RWPE2 (cell line): ENCODE results near the gene PPARD.

Experiments used
- ATAC-seq: fragments of 200-7000 bp; cut with Tn5 transposase; 3 replicates; pipeline ENCODE4 v1.9.1; 2021; ENCODE audit warnings: low read depth
- DNase-seq: peaks from one replicate; pipeline ENCODE4 v3.0.0-alpha.2; 2020; ENCODE audit warnings: low spot score
- H3K27ac ChIP-seq: fragments of 450-650 bp; 2 replicates; pipeline ENCODE4 v1.5.1; 2017; ENCODE audit warnings: mild to moderate bottlenecking; ENCODE audit not compliant: poor library complexity, severe bottlenecking
- H3K27me3 ChIP-seq: fragments of 250-450 bp; sonication (Bioruptor Pico); 2 replicates; pipeline ENCODE4 v1.5.1; 2021; ENCODE audit warnings: mild to moderate bottlenecking, moderate library complexity; ENCODE audit not compliant: insufficient read depth, poor library complexity, severe bottlenecking
- H3K36me3 ChIP-seq: fragments of 250-450 bp; sonication (Bioruptor Pico); 2 replicates; pipeline ENCODE4 v1.5.1; 2020; ENCODE audit warnings: low read depth, mild to moderate bottlenecking, moderate library complexity
- H3K4me1 ChIP-seq: fragments of 250-450 bp; sonication (Bioruptor Pico); 2 replicates; pipeline ENCODE4 v1.5.1; 2021; ENCODE audit warnings: mild to moderate bottlenecking, moderate library complexity; ENCODE audit not compliant: insufficient read depth, poor library complexity, severe bottlenecking
- H3K4me3 ChIP-seq: fragments of 250-450 bp; sonication (Bioruptor Pico); 2 replicates; pipeline ENCODE4 v1.5.1; 2021; ENCODE audit warnings: mild to moderate bottlenecking, moderate library complexity; ENCODE audit not compliant: severe bottlenecking
- H3K9me3 ChIP-seq: fragments of 250-450 bp; sonication (Bioruptor Pico); 2 replicates; pipeline ENCODE4 v1.5.1; 2021; ENCODE audit warnings: mild to moderate bottlenecking, moderate library complexity; ENCODE audit not compliant: severe bottlenecking
- CTCF ChIP-seq: fragments of 450-650 bp; IDR thresholded peaks from one replicate; pipeline ENCODE4 v1.5.1; 2017; ENCODE audit warnings: mild to moderate bottlenecking, moderate library complexity; ENCODE audit not compliant: poor library complexity, severe bottlenecking

Gene PPARD

GRCh38 chr6:35412102-35412501 is 69.7 kb downstream of the PPARD start:
- DNase-seq (no peak), ATAC-seq (peak; percentile 17; the same call in 1 of the 3 replicates)
- Histone ChIP-seq H3K4me1 (peaks cover 3% of the 10 kb centered on the region), H3K27me3 (no peaks in the 10 kb centered on the region), H3K9me3 (no peaks in the 10 kb centered on the region), H3K36me3 (peaks cover 82% of the 10 kb centered on the region), H3K4me3 (no peak overlapping the region), H3K27ac (no peak overlapping the region)
- no peak for TF ChIP-seq CTCF

- DNase-seq, result no peak
- H3K4me3 ChIP-seq, result no peak overlapping the region
- H3K27me3 ChIP-seq, result no peaks in the 10 kb centered on the region
- no peak for ATAC-seq
- no peak for TF ChIP-seq CTCF
- H3K27ac ChIP-seq, result no peak overlapping the region
- peaks cover 3% of the 10 kb centered on the region for H3K4me1 ChIP-seq
- peaks cover 89% of the 10 kb centered on the region for H3K36me3 ChIP-seq
- H3K9me3 ChIP-seq, result no peaks in the 10 kb centered on the region
Observed at GRCh38 chr6:35413911-35414310, 71.6 kb downstream of the PPARD start.

DNA sequence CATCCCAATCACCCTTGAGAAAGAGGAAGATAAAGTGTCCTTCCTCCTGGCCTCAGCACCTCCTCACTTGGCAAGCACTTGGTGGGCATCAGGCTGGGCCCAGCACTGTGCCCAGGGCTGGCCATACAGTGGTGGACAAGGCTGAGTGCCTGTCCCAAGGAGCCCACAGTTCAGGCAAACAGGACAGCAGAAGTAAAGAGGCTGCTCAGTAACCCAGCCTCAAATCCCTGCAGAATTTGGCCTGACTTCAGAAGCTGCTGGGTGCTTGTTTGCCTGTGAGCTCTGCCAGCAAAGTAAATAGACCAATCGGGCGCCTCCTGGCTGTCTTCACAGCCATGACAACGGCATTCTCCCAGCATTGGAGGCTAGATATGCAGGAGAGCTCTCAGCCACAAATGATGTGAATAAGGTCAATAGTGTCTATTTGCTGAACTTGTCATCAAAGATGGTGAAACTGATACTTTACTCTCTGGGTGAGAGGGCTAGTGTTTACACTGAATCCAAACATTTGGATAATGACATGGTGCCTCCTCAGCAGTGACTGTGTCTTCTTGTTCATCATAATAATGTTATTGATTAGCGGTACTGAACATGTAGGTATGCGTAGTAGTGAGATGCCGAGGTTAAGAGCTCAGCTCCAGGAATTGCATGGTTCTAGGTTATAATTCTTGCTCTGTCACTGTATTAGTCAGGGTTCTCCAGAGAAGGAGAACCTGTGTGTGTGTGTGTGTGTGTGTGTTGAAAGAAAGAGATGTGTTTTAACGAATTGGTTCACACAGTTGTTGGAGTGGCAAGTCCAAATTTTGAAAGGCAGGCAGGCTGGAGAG is 72.9 kb downstream of the PPARD start:
- no peaks in the 10 kb centered on the region for H3K27me3 ChIP-seq
- no peak for DNase-seq
- H3K4me1 ChIP-seq, result peaks cover 3% of the 10 kb centered on the region

DNA sequence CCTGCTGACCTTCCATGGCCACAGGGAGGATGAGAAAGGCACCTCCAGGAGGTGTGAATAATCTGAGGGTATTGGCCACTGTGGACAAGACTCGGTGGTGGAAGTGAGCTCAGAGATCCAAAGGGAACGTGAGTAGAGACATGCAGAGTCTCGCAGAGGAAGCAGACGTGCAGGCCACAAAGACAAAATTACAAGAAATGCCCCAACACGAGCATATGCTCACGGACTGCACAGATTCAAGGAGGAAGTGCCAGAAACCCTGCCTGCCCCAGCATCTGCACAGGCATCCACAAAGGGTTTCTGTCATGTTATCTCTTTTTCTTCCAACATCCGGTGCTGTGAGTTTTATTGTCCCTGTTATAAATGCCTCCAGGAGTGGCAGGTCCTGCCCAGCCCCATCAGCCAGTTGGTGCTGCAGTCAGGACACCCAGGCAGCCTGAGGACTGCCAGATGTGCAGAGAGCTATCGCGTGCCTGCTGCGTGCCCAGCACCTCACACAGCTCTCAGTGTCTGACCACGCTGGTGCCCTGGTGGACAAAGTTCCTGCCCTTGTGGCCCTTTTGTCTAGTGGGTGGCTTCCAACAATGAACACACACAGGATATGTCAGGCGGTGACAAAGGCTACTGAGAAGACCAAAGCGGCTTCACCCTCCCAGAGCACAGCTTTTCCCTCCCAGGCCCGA is 75.8 kb downstream of the PPARD start:
- no peaks in the 10 kb centered on the region for H3K4me1 ChIP-seq
- no peak for TF ChIP-seq CTCF

More for the DNA sequence above, 72.9 kb downstream of the PPARD start:
- peak; percentile 64 for TF ChIP-seq CTCF
- Histone ChIP-seq H3K27ac (no peak overlapping the region), H3K9me3 (no peaks in the 10 kb centered on the region), H3K4me3 (no peak overlapping the region), H3K36me3 (peaks cover 87% of the 10 kb centered on the region)
- peak; percentile 66 for ATAC-seq

More for the DNA sequence above, 75.8 kb downstream of the PPARD start:
- DNase-seq, result no peak
- no peak for ATAC-seq
- Histone ChIP-seq H3K27ac (no peak overlapping the region), H3K36me3 (peaks cover 76% of the 10 kb centered on the region), H3K4me3 (no peak overlapping the region), H3K27me3 (no peaks in the 10 kb centered on the region), H3K9me3 (no peaks in the 10 kb centered on the region)
